HG03571 (cell line): ENCODE results near the gene TFB2M.

Experiments used
- ATAC-seq: cut with Tn5 transposase; IDR thresholded peaks from one replicate; pipeline ENCODE4 v1.9.1; 2021; ENCODE audit not compliant: unreplicated experiment

Gene TFB2M

DNA sequence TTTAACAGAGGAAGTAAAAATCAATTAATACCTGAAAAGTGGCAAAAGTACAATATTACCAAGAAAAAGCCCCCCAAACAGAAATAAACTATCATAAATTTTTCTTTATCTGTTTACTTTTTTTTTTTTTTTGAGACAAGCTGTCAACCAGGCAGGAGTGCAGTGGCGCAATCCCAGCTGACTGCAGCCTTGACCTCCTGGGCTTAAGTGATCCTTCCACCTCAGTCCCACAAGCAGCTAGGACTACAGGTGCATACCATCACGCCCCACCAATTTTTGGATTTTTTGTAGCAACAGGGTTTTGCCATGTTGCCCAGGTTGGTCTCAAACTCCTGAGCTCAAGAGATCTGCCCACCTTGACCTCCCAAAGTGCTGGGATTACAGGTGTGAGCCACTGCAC, 8.0 kb downstream of the TFB2M start:
- no peak for ATAC-seq

DNA sequence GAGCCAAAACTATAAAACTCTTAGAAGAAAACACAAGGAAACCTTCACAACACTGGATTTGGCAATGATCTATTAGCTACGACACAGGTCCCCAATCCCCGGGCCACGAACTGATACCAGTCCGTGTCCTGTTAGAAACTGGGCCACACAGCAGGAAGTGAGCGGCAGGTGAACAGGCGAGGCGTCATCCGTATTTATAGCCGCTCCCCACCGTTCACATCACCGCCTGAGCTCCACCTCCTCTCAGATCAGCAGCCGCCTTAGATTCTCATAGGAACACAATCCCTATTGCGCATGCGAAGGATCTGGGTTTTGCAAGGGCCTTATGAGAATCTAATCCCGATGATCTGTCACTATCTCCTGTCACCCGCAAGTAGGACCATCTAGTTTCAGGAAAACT, 11.9 kb downstream of the TFB2M start:
- ATAC-seq, result no peak

DNA sequence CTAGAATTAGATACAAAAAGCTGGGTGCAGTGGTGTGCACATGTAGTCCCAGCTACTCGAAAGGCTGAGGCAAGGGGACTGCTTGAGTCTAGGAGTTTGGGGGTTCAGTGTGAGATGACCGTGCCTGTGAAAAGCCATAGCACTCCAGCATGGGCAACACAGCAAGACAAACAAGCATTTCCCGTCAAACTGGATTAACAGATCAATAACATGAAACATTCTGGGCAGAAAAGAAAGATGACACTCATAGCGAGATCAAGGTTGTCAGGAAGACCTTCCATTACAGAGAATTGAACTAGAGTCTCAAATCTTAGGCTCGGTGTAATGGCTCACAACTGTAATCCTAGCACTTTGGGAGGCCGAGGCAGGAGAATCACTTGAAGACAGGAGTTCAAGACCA, 14.0 kb downstream of the TFB2M start:
- no peak for ATAC-seq

DNA sequence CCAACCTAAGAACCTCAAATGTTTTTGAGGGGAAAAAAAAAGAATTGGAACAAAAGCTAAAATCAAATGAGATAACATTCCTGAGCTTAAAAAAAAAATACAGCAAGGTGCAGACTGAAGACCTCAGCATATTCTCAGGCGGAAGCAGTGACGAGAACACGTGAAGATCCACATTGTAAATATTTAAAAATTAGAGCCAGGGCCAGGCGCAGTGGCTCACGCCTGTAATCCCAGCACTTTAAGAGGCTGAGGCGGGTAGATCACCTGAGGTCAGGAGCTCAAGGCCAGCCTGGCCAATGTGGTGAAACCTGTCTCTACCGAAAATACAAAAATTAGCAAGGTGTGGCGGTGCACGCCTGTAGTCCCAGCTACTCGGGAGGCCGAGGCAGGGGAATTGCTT, 15.7 kb downstream of the TFB2M start:
- no peak for ATAC-seq

DNA sequence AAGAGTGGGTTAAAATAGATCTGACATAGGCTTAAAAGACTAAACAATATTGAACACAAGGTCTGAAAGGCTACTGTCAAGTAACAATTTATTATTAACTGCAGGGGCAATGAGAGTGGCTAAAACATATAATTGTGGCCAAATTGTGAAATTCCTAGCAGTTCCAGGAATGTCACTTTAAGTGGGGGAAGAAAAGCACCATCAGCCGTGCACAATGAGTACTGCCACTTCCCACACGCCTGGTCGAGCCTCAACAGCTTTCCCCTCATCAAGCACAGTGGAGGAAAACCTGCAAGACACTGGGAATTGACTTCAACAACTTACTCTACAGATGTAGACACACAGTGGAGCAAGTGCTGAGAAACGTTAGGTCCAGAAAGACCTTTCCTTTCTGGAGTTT, 16.4 kb downstream of the TFB2M start:
- no peak for ATAC-seq

DNA sequence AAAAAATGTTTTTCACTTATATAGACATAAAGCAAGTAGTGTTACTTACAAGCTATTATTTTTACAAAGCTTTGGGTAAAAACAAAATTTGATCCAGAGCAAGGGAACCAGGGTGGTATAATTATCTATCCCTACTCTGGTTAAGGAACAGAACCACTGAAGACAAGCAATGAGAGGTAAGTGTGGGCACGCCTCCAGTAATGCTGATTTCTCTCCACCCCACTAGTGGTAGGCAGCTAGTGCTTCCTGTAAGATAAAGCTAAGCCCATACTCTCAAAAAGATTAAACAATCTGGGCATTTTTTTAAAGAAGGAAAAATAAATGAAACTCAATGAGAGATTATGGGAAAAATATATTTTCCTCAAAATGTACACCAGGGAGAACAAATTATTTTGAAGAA, 22.1 kb downstream of the TFB2M start:
- no peak for ATAC-seq

DNA sequence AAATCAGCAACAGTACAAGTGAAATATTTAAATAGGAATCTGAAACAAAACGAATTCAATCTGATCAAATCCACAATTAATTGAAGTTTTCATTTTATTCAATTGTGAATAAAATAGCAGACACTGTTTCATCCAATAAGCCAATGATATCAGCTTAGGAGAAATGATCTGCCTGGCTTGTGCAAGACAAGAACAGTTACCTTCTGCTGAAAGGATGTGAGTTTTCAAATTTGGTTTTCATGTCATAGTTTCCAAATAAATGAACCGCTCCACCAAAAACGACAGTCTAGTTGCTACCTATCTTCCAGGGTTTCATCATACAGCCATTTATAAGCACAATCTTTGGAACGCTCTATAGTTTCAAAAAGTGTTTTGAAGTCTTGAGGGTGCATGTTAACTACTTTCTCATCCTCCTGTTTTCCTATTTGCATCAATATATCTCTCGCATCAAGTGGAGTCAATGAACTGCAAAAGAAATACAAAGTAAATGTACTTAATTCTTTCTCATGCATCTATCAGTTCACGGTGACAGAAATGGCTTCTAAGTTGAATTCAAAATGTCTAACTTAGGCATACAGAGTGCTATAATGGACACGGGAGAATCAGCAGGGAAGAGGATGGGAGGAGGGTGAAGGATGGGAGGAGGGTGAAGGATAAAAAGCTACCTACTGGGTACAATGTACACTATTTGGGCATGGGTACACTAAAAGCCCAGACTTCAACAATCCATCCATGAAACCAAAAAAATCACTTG, 25.1 kb downstream of the TFB2M start:
- ATAC-seq, result no peak

DNA sequence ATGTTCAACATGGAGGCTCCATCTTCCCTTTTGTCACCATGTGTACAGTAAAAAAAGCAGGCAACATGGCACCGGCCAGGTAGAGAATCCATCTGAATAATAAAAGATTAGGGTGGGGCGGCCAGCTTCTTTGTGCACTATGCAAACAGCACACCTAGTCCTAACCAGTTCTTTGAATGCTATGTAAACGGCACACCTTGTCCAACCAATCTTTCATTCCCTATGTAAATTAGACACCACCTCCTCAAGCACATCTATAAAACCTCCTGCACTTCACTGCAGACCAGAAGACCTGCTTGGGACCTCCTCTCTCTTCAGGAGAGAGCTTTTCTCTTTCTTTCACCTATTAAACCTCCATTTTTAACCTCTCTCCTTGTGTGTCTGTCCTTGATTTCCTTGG, 28.2 kb downstream of the TFB2M start:
- no peak for ATAC-seq

DNA sequence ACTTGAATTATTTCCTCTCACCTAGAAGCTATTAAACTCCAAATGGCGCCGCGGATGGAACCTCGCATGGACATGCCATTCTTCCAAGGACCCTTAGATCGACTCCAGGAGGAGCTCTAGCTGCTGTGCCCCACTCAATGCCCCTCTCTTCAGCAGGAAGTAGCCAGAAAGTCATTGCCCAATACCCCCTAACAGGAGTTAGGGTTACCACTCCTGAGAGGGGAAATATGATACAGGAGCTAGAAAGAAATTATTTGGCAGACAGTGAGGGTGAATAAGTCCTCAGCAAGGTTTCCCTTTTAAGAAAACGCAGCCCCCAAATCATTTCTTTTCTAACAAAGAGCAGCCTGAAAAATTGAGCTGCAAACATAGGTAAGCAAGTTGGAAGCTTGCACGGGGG, 28.6 kb downstream of the TFB2M start:
- ATAC-seq, result no peak

DNA sequence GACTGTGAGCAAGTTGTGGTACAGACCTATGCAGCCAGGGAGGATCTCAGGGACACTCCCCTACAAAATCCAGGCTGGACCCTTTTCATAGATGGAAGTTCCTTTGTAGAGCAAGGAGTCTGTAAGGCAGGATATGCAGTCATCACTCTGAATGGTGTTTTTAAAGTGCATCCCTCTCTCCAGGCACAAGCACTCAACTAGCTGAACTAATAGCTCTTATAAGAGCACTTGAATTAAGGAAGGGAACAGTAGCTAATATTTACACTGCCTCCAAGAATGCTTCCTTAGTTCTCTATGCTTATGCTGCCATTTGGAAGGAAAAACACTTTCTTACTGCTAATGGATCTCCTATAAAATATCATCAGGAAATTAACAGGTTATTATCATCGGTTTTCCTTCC, 31.9 kb downstream of the TFB2M start:
- ATAC-seq, result no peak

DNA sequence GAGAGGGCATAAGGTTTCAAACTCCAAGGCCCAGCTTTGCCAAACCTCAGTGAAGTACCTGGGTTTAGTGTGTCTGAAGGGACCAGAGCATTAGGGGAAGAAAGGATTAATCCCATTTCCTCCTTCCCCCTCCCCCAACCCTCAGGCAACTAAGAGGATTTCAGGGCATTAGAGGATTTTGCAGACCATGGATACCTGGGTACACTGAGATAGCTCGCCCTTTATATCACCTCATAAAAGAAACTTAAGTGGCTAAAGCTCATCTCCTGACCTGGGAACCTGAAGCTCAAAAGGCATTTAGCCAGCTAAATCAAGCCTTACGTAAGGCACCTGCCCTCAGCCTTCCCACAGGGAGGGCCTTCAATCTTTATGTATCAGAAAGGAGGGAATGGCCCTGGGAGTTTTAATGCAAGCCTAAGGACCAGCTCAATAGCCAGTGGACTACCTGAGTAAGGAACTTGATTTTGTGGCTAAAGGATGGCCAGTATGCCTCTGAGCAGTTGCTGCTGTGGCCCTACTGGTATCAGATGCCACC, 32.6 kb downstream of the TFB2M start:
- no peak for ATAC-seq

DNA sequence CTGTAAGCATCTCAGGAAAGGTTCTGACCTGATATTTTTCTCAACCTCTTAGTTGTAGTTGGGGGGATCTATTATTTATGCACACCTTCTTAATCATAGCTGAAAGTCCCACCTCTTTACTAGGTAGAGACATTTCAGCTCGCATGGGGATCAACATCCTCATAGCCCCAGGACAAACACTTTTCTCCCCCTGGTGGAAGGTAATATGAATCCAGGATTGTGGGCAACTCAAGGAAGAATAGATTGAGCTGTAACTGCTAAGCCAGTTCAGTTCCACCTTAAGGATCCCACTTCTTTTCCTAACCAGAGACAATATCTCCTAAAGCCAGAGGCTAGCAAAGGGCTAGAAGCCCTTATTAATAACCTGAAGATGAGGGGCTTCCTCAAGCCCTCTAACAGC, 33.5 kb downstream of the TFB2M start:
- no peak for ATAC-seq

DNA sequence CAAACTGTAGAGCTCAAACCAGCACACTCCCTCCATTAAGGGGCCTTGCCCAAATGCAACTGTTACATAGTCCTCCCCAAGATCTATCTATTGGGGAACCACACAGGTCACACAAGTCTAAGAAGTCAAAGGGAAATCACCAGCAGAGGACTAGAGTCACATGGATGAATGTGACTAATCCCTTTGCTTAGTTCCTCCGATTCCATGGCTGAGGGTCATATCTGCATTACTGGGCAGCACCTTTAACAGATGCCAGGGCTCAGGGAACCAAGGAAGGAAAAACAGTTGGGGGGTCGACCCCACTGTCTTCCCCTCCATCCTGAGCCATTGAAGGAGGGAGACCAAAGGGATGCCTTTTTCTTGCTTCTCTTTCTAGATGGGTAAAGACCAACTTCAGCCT, 35.6 kb downstream of the TFB2M start:
- ATAC-seq, result no peak

DNA sequence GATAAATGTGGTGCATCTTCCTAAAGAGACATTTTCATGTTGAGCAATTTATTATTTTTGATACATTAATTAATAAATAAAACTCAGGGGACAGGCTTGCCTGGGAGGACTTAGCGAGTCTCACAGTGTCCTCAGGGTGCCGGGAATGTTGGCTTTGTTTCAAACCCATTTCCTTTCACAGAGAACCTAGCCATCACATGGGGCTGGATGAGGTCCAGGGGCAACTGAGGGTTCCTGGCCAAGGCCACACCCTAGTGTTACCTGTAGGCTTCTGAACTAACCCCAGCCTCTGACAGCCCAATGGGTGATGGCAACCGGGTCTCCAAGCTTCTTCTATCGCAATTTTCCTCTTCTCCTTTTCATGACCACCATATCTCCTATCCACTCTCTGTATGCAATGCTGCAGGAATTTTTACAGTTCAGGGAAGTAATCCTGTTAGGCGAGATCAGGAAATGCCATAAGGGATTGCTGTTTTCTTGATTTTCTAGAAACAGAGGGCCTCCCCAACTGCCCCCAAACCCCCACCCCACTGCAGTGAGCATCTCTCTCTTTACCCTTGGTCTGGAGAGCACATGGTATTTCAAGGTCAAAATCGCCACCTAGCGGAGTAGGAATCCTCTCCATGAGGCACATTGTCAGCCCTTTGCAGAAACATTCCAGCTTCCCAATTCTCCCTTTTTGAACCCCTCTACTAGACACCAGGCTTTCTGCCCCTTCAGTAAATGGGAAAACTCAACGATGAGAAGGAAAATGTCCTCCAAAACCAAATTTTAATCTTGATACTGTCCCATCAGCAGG, 36.9 kb downstream of the TFB2M start:
- no peak for ATAC-seq

DNA sequence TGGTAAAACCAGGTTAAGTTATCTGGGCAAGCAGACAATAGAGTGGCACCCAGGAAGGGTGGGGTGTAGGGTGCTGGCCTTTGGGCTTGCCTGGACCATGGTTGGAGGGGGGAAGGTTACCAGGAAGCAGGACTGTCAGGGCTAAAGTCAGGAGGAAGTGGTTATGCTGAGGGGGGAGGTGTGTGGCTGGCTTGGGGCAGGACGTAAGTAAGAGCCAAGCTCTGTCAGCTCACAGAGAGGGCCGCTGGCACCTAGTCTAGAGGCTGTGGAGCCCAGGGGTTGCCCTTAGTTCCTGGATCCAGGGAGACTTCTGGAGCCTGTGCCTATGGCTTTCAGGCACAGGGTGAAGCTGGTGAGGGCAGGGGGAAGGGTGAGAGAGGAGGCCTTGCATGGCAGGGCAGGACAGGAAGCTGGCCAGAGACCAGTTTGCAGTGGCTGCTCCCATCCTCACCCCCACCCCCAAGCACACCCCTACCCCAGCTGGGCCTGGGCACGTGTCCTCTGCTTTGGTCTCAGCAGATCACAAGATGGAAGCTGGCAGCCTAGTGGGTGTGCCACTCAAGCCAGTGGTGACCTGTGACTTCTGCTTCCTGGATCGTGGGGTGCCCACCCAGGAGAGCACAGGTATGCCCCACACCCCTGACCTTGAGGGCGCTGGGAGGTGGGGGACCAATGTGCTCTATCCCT, 38.5 kb downstream of the TFB2M start:
- ATAC-seq, result no peak

DNA sequence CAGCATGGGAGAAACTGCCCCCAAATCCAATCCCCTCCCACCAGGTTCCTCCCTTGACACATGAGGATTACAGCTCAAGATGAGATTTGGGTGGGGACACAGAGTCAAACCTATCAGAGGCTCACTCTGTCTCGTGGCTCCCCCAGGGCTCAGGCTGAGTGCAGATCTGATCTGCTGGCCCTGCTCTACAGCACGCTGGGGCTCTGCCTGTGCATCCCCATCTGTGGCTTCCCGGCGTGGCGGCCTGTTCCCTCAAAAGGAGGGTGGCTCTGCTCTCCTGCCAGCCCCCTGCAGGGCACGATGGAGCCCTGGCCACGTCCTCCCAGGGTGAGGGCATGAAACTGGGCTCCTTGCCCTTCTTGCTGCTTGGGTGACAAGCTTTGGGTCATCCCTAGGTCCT, 39.1 kb downstream of the TFB2M start:
- no peak for ATAC-seq

DNA sequence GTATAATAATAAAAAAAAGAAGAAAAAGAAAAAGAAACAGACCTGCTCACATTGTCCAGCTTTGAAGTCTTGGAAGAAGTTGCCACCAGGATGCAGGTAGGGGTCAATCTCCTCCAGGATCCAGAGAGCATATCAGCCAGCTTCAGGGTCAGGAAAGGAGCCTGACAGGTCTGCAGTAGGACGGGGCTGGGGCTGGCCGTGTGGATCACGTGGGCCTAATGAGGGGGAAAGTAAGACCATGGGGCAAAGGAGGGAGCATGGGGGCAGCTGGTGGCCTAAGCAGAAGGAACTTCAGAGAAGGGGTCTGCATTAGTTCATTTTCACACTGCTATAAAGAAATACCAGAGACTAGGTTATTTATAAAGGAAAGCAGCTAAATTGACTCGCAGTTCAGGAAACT, 39.7 kb downstream of the TFB2M start:
- no peak for ATAC-seq

DNA sequence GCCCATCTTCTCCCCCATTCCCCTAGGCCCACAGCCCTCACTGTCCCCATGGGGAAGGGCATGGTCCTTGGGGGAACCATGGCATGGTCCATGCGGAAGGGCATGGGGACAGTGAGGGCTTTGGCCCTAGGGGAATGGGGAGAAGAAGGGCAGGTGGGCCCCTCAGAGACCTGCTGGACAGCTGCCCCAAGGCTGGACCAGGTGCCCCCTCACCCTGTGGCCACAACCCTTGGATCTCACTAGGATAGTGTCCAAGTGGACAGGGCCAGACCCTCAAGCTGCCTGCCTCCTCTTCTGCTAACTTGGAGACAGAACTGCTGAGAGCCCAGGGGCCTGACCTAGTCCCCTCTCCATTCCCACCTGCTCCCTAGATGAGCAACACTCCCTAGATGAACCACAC, 46.5 kb downstream of the TFB2M start:
- ATAC-seq, result no peak

DNA sequence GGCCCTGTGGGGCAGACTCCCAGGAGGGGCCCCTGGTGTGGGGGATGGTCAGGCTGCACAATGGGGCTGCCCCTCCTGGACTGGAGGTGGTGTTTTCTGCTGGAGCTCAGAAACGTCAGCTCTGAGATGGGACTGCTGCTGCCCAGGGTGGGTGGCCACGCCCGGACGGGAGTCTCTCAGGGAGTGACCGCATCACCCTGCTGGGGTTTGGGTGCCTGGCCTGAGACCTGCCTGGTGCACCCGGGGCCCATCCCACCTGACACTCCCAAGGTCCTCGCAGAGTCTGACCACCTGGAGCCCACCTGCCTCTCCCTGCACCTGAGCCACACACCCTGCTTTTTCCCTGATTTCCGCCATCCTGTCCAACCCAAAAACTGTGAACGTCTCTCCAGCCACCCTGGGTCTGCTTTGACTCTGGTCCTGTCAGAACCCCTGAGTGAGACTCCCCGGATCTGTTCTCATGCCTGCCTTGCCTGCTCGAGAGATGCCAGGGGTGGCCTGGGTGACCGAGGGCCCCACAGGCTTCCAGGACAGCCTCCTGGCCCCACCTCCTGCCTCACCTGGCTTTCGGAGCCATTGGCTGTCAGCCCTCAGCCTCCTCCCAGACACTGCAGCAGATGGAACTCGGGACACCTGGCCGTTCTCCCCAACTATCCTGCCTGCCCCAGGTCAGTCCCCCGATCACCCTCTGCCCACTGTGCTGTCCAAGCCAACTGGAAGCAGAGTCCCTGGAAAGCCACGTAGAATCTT, 47.4 kb downstream of the TFB2M start:
- ATAC-seq, result no peak

DNA sequence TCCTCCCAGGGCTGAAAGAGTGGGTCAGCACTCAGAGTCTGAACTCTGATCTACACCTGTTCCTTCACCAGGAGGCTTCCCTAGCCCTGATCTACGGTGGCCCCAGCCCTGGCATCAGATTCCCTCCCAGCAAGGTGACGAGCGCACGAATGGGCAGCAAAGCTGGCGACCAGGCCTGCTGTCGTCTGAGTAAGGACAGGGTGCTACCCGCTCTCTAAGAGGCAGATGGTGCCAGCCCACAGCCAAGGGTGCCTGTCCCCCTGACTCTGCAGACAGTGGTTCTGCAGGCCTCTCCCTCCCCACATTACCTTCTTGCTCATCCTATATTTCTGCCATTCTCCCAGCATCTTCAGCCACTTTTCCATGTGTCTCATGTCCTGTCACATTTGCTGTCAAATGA, 48.7 kb downstream of the TFB2M start:
- no peak for ATAC-seq

DNA sequence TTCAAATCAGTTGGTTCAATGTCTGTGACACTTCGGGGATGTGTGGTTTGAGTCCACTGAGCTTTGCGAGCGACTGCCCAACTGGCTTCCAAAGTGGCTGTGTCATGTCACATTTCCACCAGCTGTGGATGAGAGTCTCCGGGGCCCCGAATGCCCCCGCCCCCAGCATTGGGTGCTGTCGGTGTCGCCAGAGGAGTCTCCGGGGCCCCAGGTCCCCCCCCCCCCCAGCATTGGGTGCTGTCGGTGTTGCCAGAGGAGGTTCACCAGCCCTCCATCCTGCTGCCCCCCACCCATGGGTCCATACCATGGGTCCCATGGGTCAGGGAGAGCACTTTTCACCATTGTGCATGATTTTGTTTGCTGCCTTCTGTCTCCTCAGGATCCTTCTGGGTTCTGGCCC, 49.9 kb downstream of the TFB2M start:
- ATAC-seq, result no peak
